Measurements from ENCODE around the gene RNF186.

DNA sequence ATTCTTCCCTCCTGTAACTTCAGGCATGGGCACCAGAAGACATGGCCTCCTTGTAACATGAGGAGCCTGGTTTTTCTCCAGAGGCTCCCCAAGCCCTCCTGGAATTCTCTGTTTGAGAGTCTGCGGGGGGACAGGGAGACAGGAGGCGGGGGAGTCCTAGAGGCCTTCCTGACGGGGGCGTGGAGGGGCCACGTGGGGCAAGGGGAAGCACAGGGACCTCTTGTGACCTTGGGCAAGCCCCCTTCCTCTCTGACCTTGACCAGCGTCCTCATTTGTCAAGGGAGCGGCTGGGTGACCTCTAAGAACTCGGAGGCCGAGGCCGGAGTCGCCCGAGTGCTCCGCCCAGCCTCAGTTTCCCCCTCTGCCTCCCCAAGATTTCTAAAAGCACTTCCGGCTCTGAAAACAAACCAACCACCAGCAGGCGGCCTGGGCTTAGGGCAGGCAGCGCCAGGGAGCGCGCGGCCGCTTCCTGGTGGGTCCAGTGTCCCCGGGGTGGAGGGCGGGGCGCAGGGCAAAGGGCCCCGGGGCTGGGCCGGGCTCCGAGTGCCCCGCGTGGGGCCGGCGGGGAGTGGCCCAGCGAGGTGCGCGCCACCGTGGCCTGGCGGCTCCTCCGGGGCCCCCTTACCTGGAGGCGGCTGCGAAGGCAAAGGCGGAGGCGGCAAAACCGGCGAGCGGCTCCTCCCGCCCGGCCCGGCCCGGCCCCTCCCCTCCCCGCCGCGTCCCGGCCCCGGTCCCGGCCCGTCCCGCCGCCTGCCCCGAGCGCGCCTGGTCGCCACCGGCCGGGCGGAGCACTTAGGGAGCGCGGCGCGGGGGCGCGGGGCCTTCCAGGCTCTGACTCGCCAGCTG is 15.6 kb downstream of the RNF186 start, which contains the start of gene TMCO4:
- TF ChIP-seq POLR2A (IDR thresholded peaks at IDR 0.05) (no peak), CTCF (IDR thresholded peaks at IDR 0.05) (peak in 4 of 7 experiments; percentile 18 to 43 (median 33)), POLR2AphosphoS5 (IDR thresholded peaks at IDR 0.05) (peak in 2 of 3 donors; percentile 45 to 64)

Data from stomach (tissue), 4 donors.